HG03060 (cell line): Measurements from ENCODE around the gene MELTF.

Source experiments
- ATAC-seq: cut with Tn5 transposase; IDR thresholded peaks from one replicate; pipeline ENCODE4 v1.9.1; 2021; ENCODE audit warnings: low read depth, moderate number of reproducible peaks; ENCODE audit not compliant: unreplicated experiment

Gene MELTF

GRCh38 chr3:196995646-196996355 lies 33.8 kb downstream of the MELTF start:
- ATAC-seq = no peak

- no peak for ATAC-seq
These were observed 34.6 kb downstream of the MELTF start for GRCh38 chr3:196995027-196995426.

GRCh38 chr3:196994056-196994455 lies 35.6 kb downstream of the MELTF start:
- no peak for ATAC-seq

GRCh38 chr3:196992461-196993065 lies 37.1 kb downstream of the MELTF start:
- ATAC-seq = no peak

DNA sequence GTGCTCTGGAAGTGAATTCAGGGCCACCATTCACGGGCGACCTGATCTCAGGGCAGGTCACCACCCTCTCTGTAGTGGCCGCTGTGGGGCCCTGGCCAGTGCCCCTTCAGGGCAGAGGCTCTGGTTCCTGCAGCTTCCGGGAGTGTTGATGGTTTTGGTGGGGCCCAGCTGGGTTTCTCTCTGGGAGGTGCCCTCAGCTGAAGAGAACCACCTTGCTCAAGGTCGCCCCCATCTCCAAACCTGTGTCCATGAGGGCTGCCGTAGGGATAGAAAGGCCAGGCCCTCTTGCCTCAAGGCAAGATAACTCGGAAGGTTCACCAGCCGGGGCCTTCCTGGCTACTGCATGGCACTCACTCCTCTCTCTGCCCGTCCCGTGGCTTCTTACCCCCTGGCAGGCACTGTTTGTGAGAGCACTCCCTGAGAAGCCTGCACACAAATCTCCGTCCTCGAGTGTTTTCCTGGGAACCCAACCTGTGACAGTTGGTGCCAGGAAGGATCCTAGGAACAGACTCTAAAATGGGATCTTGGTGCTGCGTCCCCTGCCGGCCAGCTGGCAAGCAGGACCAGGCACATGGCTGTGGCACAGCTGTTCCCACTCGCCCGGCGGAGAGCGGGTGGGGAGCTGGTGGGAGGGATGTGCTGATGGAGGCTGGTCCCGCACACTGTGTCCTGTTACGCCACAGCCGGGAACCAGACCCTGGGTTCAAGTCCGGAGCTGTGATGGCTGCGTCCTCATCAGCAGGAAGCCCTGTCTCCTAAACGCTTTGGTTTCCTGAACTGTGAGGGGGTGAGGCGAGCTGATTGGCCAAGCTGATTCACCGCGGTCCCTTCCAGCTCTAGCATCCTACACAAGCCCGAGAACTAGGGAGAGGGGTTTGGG lies 37.8 kb downstream of the MELTF start:
- ATAC-seq = no peak

GRCh38 chr3:196990601-196991007 lies 39.0 kb downstream of the MELTF start:
- ATAC-seq = no peak

DNA sequence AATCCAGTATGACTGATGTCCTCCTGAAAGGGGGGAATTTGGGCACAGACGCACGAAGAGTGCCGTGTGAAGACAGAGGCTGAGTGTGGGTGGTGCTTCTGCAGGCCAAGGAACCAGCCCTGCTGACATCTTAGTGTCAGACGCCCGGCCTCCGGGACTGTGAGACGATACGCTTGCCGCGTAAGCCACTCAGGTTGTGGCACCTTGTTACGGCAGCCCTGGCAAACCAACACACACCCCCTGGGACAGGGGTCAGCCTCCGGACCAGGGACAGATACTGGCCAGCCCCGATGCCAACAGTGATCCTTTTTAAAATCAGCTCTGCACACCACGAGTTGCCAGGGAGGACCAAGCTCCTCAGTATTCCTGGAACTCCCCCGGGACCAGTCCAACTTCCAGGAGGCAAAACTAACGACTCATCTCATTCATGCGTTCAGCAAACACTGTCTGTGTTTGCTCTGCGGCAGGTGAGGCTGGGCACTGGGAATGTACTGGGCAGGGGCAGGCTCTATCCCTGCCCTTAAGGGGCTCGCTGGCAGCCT lies 39.8 kb downstream of the MELTF start:
- ATAC-seq = no peak

- no peak for ATAC-seq
These were observed 41.2 kb downstream of the MELTF start for GRCh38 chr3:196988241-196989029.

GRCh38 chr3:196987022-196987421 lies 42.6 kb downstream of the MELTF start:
- ATAC-seq = no peak

- no peak for ATAC-seq
These were observed 43.4 kb downstream of the MELTF start for GRCh38 chr3:196985954-196986885.

DNA sequence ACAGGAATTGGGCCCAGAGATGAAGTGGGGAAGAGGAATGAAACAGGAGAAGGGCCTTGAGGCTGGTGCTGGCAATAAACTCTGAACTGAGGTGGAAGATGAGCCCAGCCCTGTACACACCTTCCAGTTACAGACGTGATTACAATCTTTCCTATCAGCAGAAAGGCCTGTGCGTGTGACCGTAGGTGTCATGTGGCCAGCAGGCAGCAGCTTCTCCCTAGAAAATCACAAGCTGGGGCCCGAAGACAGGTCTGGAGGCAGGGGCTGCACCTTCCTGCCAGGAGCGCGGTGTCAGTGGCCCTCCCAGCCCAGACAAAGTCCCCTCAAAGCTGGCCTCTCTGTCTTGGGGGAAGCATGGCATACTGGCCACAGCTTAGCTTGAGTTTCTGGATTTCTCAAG lies 44.3 kb downstream of the MELTF start:
- ATAC-seq = no peak

DNA sequence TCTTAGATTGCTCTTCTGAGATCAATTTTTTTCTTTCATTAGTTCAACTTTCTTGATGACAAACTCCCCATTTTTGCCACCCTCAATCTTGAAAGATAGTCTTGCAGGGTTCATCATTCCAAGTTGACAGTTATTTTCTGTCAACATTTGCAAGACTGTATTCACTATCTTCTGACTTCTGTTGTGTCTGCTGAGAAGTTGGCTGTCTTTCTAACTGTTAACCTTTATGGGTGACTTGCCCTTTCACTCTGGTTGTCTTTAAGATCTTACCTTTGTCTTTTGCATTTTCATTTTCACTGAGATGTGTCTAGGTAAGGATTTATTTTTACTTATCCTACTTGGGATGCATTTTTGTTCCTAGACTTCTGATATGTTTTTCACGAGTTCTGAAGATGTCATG lies 46.4 kb downstream of the MELTF start:
- no peak for ATAC-seq

- ATAC-seq = no peak
These were observed 48.0 kb downstream of the MELTF start for GRCh38 chr3:196981657-196982056.

- ATAC-seq = no peak
These were observed 50.1 kb downstream of the MELTF start for GRCh38 chr3:196979545-196979944.

- ATAC-seq = no peak
These were observed 52.7 kb downstream of the MELTF start for GRCh38 chr3:196976941-196977340.

DNA sequence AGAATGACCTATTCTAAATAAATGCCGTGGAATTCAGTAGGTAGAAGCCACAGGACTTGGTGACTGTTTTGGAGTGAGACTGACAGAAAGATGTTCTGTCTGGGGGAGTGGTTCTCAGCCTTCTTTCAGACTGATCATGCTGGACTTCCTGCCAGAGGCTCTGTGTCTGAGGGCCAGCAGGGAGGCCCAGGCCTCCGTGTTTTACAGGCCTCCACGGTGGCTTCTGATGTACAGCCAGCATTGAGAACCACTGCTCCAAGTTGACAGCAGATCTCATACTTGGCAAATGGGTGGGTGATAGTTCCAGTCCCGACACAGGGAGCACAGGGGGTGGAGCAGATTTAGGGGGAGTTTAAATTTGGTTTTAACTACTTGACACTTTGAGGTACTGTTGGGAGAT lies 54.3 kb downstream of the MELTF start:
- no peak for ATAC-seq

DNA sequence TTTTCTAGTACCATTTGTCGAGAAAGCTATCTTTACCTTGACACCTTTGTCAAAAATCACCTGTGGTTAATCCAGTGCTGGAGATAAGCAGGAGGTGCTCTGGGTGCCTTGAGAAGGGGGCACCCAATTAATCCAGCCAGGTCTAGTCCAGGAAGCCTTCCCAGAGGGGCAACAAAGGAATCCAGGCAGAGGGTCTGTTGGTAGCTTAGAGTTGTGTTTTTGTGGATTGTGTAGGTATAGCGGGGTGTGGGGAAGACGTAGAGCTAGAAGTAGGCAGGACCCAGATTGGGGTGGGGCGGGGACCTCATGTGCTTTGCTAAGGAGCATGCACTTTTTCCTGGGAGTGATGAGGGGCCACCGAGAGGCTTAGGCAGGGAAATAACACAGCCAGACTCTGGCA lies 55.0 kb downstream of the MELTF start:
- no peak for ATAC-seq

DNA sequence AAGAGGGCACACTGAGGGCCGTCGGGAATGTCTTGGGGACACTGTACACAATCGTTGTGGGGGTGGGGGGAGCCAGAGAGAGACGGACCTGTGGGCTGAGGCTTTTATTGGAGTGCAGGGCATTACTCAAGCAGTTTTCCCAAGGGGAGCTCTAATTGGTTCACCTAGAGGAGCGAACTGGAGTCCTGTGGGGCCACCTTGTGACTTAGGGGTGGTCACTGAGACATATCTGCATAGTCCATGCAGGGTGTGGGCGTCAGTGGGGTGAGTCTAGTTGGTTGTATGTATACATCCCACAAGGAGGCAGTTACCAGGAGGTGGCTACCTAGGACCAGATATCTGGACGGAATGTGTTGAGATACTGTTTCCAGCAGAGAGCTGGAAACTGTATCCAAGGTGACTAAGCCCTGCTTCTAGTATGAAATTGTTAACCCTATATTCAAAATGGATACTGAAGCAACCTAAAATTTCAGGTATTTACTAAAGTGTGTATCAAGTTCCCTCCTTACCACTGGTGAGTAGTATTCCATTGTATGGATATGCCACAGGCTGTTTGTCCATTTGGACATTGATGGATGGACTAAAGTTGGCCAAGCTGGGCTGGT lies 58.4 kb downstream of the MELTF start:
- no peak for ATAC-seq

- no peak for ATAC-seq
These were observed 59.0 kb downstream of the MELTF start for GRCh38 chr3:196970547-196971093.
